ENCODE measurements around the gene DEDD2. TPM values are rescaled to one million over a fixed set of nuclear protein-coding genes. Genes with fewer than 3 reads are reported as not detected.
A peak's percentile ranks its signal among the peaks of the same experiment; 100 is the strongest.

Gene DEDD2
- total and polyA plus RNA-seq, 10 of the 15 experiments (the other 5 are each of a cell fraction or from before 2014, with no cell fraction given), result 2.5 to 24.7 (median 17.6) TPM

GRCh38 chr19:42246143-42246921 lies 28.9 kb upstream of the DEDD2 start:
- H2AFZ ChIP-seq (ENCODE audit: control insufficient read depth, low read depth, low read length), result no peak overlapping the region
- DNase-seq (ENCODE audit: low read depth, low spot score), result no peak
- no peak for FAIRE-seq
- no peak overlapping the region for H3K9ac ChIP-seq (ENCODE audit: control insufficient read depth, insufficient read depth, low read length)
- ATAC-seq, result no peak
- intact Hi-C loops (cut with micrococcal nuclease; ENCODE audit: unreplicated experiment) (no loop called here), in situ Hi-C loops (cut with MboI) (no loop called here)
- H3K36me3 ChIP-seq (ENCODE audit: control insufficient read depth in 2 of 2, insufficient read depth in 2 of 2, low read length in 1 of 2), result peaks cover 0 to 7% of the 10 kb centered on the region in 2 experiments; a peak in 2 of 4 replicates
- no peak overlapping the region for H3K27ac ChIP-seq (ENCODE audit: control insufficient read depth, insufficient read depth)
- H3K79me2 ChIP-seq (ENCODE audit: control insufficient read depth, insufficient read depth, low read length), result peaks cover 24% of the 10 kb centered on the region
- RAD21 ChIA-PET (ENCODE audit: unreplicated experiment), result interaction anchor here (1.4 to 6.0 kb wide), 3 partner anchors 24 to 50 kb away, joined by 3 to 82 read pairs (median 11); partner anchors contain the start of gene CIC
- BruUV-seq (replicated peaks), result no TSS peak
- H3K9me3 ChIP-seq (replicated peaks; ENCODE audit: control insufficient read depth, insufficient read depth, low read length), result no peaks in the 10 kb centered on the region
- TF ChIP-seq DPF2 (IDR thresholded peaks at IDR 0.05) (0 out of 2 replicates have a peak, but pooled peaks have one; percentile 29), BRCA1 (IDR thresholded peaks at IDR 0.05; ENCODE audit: low read depth, low read length) (no peak), CTCF (IDR thresholded peaks at IDR 0.05 in 2 of 3, conservative IDR thresholded peaks at IDR 0.05 in 1 of 3; ENCODE audit: control insufficient read depth in 2 of 3, extremely low read depth in 1 of 3, insufficient read depth in 1 of 3, low read depth in 3 of 3, low read length in 3 of 3) (0 out of 6 replicates have a peak, but pooled peaks of 2 of the 3 experiments have one; percentile 2 to 10), POLR2A (IDR thresholded peaks at IDR 0.05; ENCODE audit: low read depth, low read length) (peak; percentile 53)
- POLR2A ChIA-PET, result interaction anchor here (0.9 to 6.7 kb wide), 5 partner anchors 25 to 123 kb away, joined by 3 to 51 read pairs (median 6); no protein-coding TSS in a partner anchor
- WGBS (ENCODE audit: insufficient coverage, insufficient replicate concordance, low lambda C conversion rate, missing lambda C conversion rate), result 61% methylated on average over 10 of the region's 10 CpGs
- CTCF ChIA-PET, result interaction anchor here (0.6 to 6.7 kb wide), 8 partner anchors 9 to 256 kb away, joined by 3 to 111 read pairs (median 4); partner anchors contain the start of genes CIC and POU2F2
- no peaks in the 10 kb centered on the region for H4K20me1 ChIP-seq (ENCODE audit: control insufficient read depth, insufficient read depth)
- peaks cover 9% of the 10 kb centered on the region for H3K4me1 ChIP-seq (ENCODE audit: control insufficient read depth, insufficient read depth, low read length)
- SMC1A ChIA-PET (ENCODE audit: uncharacterized antibody, unreplicated experiment), result interaction anchor here (1.0 to 6.3 kb wide), 7 partner anchors 10 to 114 kb away, joined by 4 to 70 read pairs (median 6); partner anchors contain the start of gene POU2F2
- H3K27me3 ChIP-seq (replicated peaks in 1 of 2; ENCODE audit: control insufficient read depth in 2 of 2, insufficient read depth in 2 of 2, low read length in 1 of 2), result no peaks in the 10 kb centered on the region
- H3K4me2 ChIP-seq (ENCODE audit: control insufficient read depth, insufficient read depth), result no peak overlapping the region
- H3K4me3 ChIP-seq, result no peak overlapping the region

Measured in GM12878 (cell line).